Ovary (tissue), 9 donors: Measurements from ENCODE around the gene TTC9B. TPM values are rescaled to one million over a fixed set of nuclear protein-coding genes. Genes with fewer than 3 reads are reported as not detected.
"Not testable (repeated sequence)": the region's sequence is repeated elsewhere in the genome, so short reads cannot be mapped to it uniquely, and the experiment has no call there.

Source experiments
- DNase-seq, 5 donors: peaks; one replicate each; pipeline ENCODE4 v3.0.0-alpha.2; 2019 to 2020
- H3K27ac ChIP-seq, 2 donors: fragments of 200-600 bp; one replicate each; pipeline versions ENCODE4 v1.5.1 to v1.8.0; 2019 to 2022
- H3K27me3 ChIP-seq: fragments of 200-600 bp; one replicate; pipeline ENCODE4 v1.8.0; 2022
- H3K36me3 ChIP-seq: fragments of 200-600 bp; sonication (generic); one replicate; pipeline ENCODE4 v1.5.1; 2019
- H3K4me1 ChIP-seq: one replicate; pipeline ENCODE4 v1.8.1; 2013; ENCODE audit warnings: mild to moderate bottlenecking, moderate library complexity; ENCODE audit not compliant: insufficient read depth
- H3K4me3 ChIP-seq: fragments of 200-600 bp; sonication (generic); one replicate; pipeline ENCODE4 v1.5.1; 2017
- H3K9me3 ChIP-seq, 2 donors: fragments of 200-600 bp in 1 of 2; sonication (generic) in 1 of 2; one replicate each; pipeline versions ENCODE4 v1.5.1 to v1.8.1; 2013 to 2019; ENCODE audit warnings: mild to moderate bottlenecking in 1 of 2, moderate library complexity in 1 of 2
- EP300 ChIP-seq: sonication (generic); formaldehyde crosslinking; IDR thresholded peaks from one replicate; pipeline ENCODE4 v1.6.1; 2017; ENCODE audit warnings: antibody characterized with exemption
- POLR2A ChIP-seq: fragments of 450-650 bp; IDR thresholded peaks from one replicate; pipeline ENCODE4 v1.6.1; 2017; ENCODE audit warnings: antibody characterized with exemption, mild to moderate bottlenecking, moderate library complexity
- WGBS, 3 donors: extraction: QIAGEN DNeasy Blood & Tissue Kit in 1 of 3; methylation state at CpG; one replicate each; pipeline versions ENCODE4 v1.1.5 to v1.1.7; 2013 to 2017; 5-methylcytosine and 5-hydroxymethylcytosine counted together
- intact Hi-C, 4 donors: fragments of 100-400 bp; cut with DNase I; formaldehyde crosslinking; loops; one replicate each; pipeline versions ENCODE4 v1.11.0 to v1.15.1; 2022 to 2023
- polyA plus RNA-seq, 2 donors: library from polyadenylated mRNA; stranded (reverse); fragments of 200-250 nt in 1 of 2; fragments of 350-450 nt in 1 of 2; fragmentation: Illumina TruSeq in 1 of 2; extraction: RNeasy Lipid Tissue Mini Kit (QIAGEN cat#74804) in 1 of 2; gene quantifications; one replicate each; pipeline ENCODE4 v1.2.3, GENCODE V29; 2013 to 2014
- total RNA-seq, 7 donors: library from RNA; depleted of rRNA in 2 of 7; stranded (reverse); fragments of >200 nt in 2 of 7; fragmentation: NEBNext Ultra II Directional in 3 of 7; extraction: Animal tissue kit (Norgen Biotek cat#: 25700) in 3 of 7; gene quantifications; one replicate each; pipeline versions ENCODE4 v1.1.0 to v1.2.4, GENCODE V29; 2016 to 2023
- TF ChIP-seq, protein P1 (sequence below), 3 donors: fragments of 450-650 bp in 2 of 3; fragments of 200-600 bp in 1 of 3; IDR thresholded peaks; one replicate each; pipeline versions ENCODE4 v1.5.1 to v1.8.0; 2016 to 2022; ENCODE audit warnings: antibody characterized with exemption in 3 of 3, mild to moderate bottlenecking in 1 of 3
- donor health status: DM: no; HTN: no; CAD: no; lungs with moderate emphysema.
- donor health status: DM: no; HTN: no; CAD: no.
- donor health status: Bipolar disorder and iron deficiency.
- donor health status: DM: yes; HTN: yes; CAD: no.
- donor health status: DM: no; HTN: no; CAD: no.
- donor health status: DM: yes; HTN: yes; CAD: no.

The TTC9B gene
- total and polyA plus RNA-seq, 9 donors, result not detected

GRCh38 chr19:40174092-40174491 is 44.1 kb downstream of the TTC9B start:
- no peak overlapping the region for H3K27ac ChIP-seq
- no peak for DNase-seq
- H3K36me3 ChIP-seq, result no peaks in the 10 kb centered on the region
- intact Hi-C loops, result no loop called here
- no peak overlapping the region for H3K4me3 ChIP-seq
- WGBS, 3 donors, result 74 to 79% (median 74%) methylated on average over 4 of the region's 4 CpGs
- H3K4me1 ChIP-seq, result no peaks in the 10 kb centered on the region
- H3K9me3 ChIP-seq, result no peaks in the 10 kb centered on the region
- no peak for TF ChIP-seq EP300
- TF ChIP-seq POLR2A, result no peak
- TF ChIP-seq, protein P1, sequence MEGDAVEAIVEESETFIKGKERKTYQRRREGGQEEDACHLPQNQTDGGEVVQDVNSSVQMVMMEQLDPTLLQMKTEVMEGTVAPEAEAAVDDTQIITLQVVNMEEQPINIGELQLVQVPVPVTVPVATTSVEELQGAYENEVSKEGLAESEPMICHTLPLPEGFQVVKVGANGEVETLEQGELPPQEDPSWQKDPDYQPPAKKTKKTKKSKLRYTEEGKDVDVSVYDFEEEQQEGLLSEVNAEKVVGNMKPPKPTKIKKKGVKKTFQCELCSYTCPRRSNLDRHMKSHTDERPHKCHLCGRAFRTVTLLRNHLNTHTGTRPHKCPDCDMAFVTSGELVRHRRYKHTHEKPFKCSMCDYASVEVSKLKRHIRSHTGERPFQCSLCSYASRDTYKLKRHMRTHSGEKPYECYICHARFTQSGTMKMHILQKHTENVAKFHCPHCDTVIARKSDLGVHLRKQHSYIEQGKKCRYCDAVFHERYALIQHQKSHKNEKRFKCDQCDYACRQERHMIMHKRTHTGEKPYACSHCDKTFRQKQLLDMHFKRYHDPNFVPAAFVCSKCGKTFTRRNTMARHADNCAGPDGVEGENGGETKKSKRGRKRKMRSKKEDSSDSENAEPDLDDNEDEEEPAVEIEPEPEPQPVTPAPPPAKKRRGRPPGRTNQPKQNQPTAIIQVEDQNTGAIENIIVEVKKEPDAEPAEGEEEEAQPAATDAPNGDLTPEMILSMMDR (IDR thresholded peaks at IDR 0.05), result no peak
- H3K27me3 ChIP-seq, result no peaks in the 10 kb centered on the region

GRCh38 chr19:40171293-40171692 is 46.9 kb downstream of the TTC9B start:
- DNase-seq, H3K4me1 ChIP-seq, H3K4me3 ChIP-seq, H3K9me3 ChIP-seq, intact Hi-C loops, H3K27me3 ChIP-seq, H3K36me3 ChIP-seq, H3K27ac ChIP-seq: not testable (repeated sequence)
- WGBS, 3 donors, result 84 to 87% (median 87%) methylated on average over 4 of the region's 4 CpGs

GRCh38 chr19:40170303-40170989 is 47.7 kb downstream of the TTC9B start:
- H3K27ac ChIP-seq, H3K27me3 ChIP-seq, H3K4me1 ChIP-seq, H3K9me3 ChIP-seq, DNase-seq, H3K36me3 ChIP-seq, intact Hi-C loops, H3K4me3 ChIP-seq: not testable (repeated sequence)
- 67 to 80% (median 76%) methylated on average over 36 to 39 of the region's 39 CpGs for WGBS, 3 donors

DNA sequence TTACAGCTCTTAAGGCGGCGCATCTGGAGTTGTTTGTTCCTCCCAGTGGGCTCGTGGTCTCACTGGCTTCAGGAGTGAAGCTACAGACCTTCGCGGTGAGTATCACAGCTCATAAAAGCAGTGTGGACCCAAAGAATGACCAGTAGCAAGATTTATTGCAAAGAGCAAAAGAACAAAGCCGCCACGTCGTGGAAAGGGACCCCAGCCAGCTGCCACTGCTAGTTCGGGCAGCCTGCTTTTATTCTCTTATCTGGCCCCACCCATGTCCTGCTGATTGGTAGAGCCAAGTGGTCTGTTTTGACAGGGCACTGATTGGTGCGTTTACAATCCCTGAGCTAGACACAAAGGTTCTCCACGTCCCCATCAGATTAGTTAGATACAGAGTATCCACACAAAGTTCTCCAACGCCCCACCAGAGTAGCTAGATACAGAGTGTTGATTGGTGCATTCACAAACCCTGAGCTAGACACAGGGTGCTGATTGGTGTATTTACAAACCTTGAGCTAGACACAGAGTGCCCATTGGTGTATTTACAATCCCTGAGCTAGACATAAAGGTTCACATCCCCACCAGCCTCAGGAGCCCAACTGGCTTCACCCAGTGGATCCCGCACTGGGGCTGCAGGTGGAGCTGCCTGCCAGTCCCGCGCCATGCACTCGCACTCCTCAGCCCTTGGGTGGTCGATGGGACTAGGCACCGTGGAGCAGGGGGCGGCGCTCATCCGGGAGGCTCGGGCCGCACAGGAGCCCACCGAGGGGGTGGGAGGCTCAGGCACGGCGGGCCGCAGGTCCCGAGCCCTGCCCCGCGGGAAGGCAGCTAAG is 48.5 kb downstream of the TTC9B start:
- intact Hi-C loops, H3K9me3 ChIP-seq, H3K27ac ChIP-seq, H3K36me3 ChIP-seq, H3K4me1 ChIP-seq, DNase-seq, H3K4me3 ChIP-seq, H3K27me3 ChIP-seq: not testable (repeated sequence)
- 75 to 76% (median 75%) methylated on average over 30 of the region's 30 CpGs for WGBS, 3 donors

Other genes with a start within 250 kb of the TTC9B start
- gene PSMC4, start 247.2 kb downstream of the TTC9B start, total RNA-seq, result 10 to 100 TPM; 39.3 to 73.5 (median 57.5) TPM
- 10 to 100 TPM; 44.8 to 57.0 TPM for gene PSMC4, start 247.2 kb downstream of the TTC9B start, polyA plus RNA-seq
- 10 to 100 TPM in 2 of 7 donors, 1 to 10 TPM in 5; 4.9 to 11.1 (median 7.7) TPM for gene ZNF546, start 221.3 kb downstream of the TTC9B start, total RNA-seq
- gene ZNF546, start 221.3 kb downstream of the TTC9B start, polyA plus RNA-seq, result 1 to 10 TPM; 2.9 to 5.4 TPM
- 10 to 100 TPM; 22.7 to 36.1 (median 25.9) TPM for gene ZNF780B, start 162.2 kb downstream of the TTC9B start, total RNA-seq
- 10 to 100 TPM in 1 of 2 donors, 1 to 10 TPM in 1; 5.4 to 13.9 TPM for gene ZNF780B, start 162.2 kb downstream of the TTC9B start, polyA plus RNA-seq
- 10 to 100 TPM in 5 of 7 donors, 1 to 10 TPM in 2; 5.9 to 18.7 (median 16.0) TPM for gene ZNF780A, start 127.4 kb downstream of the TTC9B start, total RNA-seq
- 1 to 10 TPM; 5.4 to 9.2 TPM for gene ZNF780A, start 127.4 kb downstream of the TTC9B start, polyA plus RNA-seq
- gene MAP3K10, start 27.0 kb downstream of the TTC9B start, total RNA-seq, result 10 to 100 TPM in 6 of 7 donors, 1 to 10 TPM in 1; 8.3 to 26.2 (median 14.6) TPM
- gene MAP3K10, start 27.0 kb downstream of the TTC9B start, polyA plus RNA-seq, result 10 to 100 TPM in 1 of 2 donors, 1 to 10 TPM in 1; 1.2 to 11.3 TPM
- under 1 TPM; 0.35 to 0.83 (median 0.43) TPM for gene CCNP, start 8.3 kb upstream of the TTC9B start, total RNA-seq
- gene CCNP, start 8.3 kb upstream of the TTC9B start, polyA plus RNA-seq, result under 1 TPM; 0.17 to 0.22 TPM
- gene AKT2, start 67.0 kb upstream of the TTC9B start, total RNA-seq, result 100 to 1,000 TPM in 5 of 7 donors, 10 to 100 TPM in 2; 78.4 to 160 (median 141) TPM
- 10 to 100 TPM; 81.2 to 82.0 TPM for gene AKT2, start 67.0 kb upstream of the TTC9B start, polyA plus RNA-seq
- gene C19orf47, start 130.0 kb upstream of the TTC9B start, total RNA-seq, result 10 to 100 TPM in 5 of 7 donors, 1 to 10 TPM in 2; 7.7 to 15.8 (median 12.7) TPM
- gene C19orf47, start 130.0 kb upstream of the TTC9B start, polyA plus RNA-seq, result 10 to 100 TPM in 1 of 2 donors, 1 to 10 TPM in 1; 3.5 to 12.2 TPM
- gene PLD3, start 130.3 kb upstream of the TTC9B start, total RNA-seq, result 100 to 1,000 TPM; 173 to 301 (median 220) TPM
- gene PLD3, start 130.3 kb upstream of the TTC9B start, polyA plus RNA-seq, result 100 to 1,000 TPM; 120 to 200 TPM
- gene HIPK4, start 171.8 kb upstream of the TTC9B start, total RNA-seq, result under 1 TPM in 4 of 7 donors, not detected in 3; 0.11 to 0.35 (median 0.13) TPM
- gene HIPK4, start 171.8 kb upstream of the TTC9B start, polyA plus RNA-seq, result under 1 TPM in 1 of 2 donors, not detected in 1; 0.28 TPM
- 1 to 10 TPM; 2.8 to 8.8 (median 6.9) TPM for gene PRX, start 195.0 kb upstream of the TTC9B start, total RNA-seq
- 1 to 10 TPM; 1.7 to 8.4 TPM for gene PRX, start 195.0 kb upstream of the TTC9B start, polyA plus RNA-seq
- gene SERTAD1, start 207.6 kb upstream of the TTC9B start, total RNA-seq, result 10 to 100 TPM in 5 of 7 donors, 1 to 10 TPM in 2; 6.9 to 15.2 (median 11.5) TPM
- gene SERTAD1, start 207.6 kb upstream of the TTC9B start, polyA plus RNA-seq, result 1 to 10 TPM; 2.3 to 7.3 TPM
- 10 to 100 TPM; 19.6 to 55.0 (median 39.2) TPM for gene SERTAD3, start 226.0 kb upstream of the TTC9B start, total RNA-seq
- 10 to 100 TPM; 17.3 to 19.9 TPM for gene SERTAD3, start 226.0 kb upstream of the TTC9B start, polyA plus RNA-seq
- 100 to 1,000 TPM in 2 of 7 donors, 10 to 100 TPM in 5; 64.0 to 135 (median 75.5) TPM for gene BLVRB, start 247.4 kb upstream of the TTC9B start, total RNA-seq
- gene BLVRB, start 247.4 kb upstream of the TTC9B start, polyA plus RNA-seq, result 10 to 100 TPM; 16.8 to 88.5 TPM
- gene SPTBN4, start 248.6 kb upstream of the TTC9B start, total RNA-seq, result 10 to 100 TPM in 1 of 7 donors, 1 to 10 TPM in 6; 3.5 to 11.6 (median 7.3) TPM
- 1 to 10 TPM; 2.2 to 5.0 TPM for gene SPTBN4, start 248.6 kb upstream of the TTC9B start, polyA plus RNA-seq